Measurements from ENCODE around the gene RPS6KA2. TPM values are rescaled to one million over a fixed set of nuclear protein-coding genes. Genes with fewer than 3 reads are reported as not detected.

RPS6KA2 gene
- total RNA-seq, 1 experiment from 2014 or later: 12.3 TPM

DNA sequence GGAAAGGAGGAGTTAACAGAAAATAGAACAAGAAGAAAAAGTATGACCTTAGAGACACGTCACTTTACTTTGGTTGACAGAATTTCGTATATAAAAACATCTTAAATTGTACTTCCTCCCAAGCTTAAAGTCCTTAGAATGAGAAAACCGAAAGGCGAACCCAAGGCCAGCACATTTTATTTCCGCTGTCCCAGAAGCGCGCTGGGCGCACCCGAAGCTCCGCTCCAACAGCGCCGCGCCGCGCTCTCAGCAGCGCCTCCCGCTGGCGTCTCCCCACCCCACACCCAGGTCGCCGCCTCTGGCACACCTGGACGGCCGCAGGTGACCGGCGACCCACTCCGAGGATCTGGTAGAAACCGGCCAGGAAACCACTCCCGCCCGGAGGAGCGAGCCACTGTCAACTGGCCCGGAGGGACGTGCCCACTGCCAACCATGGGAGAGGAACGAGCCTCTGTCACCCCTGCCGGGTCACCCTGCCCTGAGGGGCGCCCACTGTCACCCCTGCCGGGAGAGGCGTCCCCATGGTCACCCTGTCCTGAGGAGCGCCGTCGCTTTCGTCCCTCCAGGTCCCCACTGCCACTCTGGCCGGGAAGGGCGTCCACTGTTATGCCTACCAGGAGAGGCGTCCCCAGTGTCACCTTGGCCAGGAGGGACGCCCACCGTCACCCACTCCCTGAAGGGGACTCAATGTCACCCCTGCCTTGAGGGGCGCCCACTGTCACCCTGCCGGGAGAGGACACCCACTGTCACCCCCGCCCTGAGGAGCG is 245.1 kb downstream of the RPS6KA2 start:
- no peak overlapping the region for H2BK20ac ChIP-seq (ENCODE audit: low read depth, low read length, poor library complexity, severe bottlenecking)
- no peak overlapping the region for H2BK12ac ChIP-seq (ENCODE audit: insufficient read length, low read depth, low read length)
- no peak overlapping the region for H3K56ac ChIP-seq (ENCODE audit: insufficient read length, low read depth, low read length)
- no peak overlapping the region for H3K27ac ChIP-seq (ENCODE audit: insufficient read length, low read depth, low read length)
- H4K91ac ChIP-seq (ENCODE audit: insufficient read length, low read depth, low read length): no peak overlapping the region
- H3K18ac ChIP-seq (ENCODE audit: insufficient read length, low read depth, low read length): no peak overlapping the region
- no peak overlapping the region for H2BK120ac ChIP-seq (ENCODE audit: low read depth, low read length, poor library complexity, severe bottlenecking)
- H3K4me1 ChIP-seq (ENCODE audit: insufficient read depth, low read length): no peaks in the 10 kb centered on the region
- H3K9ac ChIP-seq (ENCODE audit: extremely low read depth, insufficient read length, low read length): no peak overlapping the region
- TF ChIP-seq, protein P1, sequence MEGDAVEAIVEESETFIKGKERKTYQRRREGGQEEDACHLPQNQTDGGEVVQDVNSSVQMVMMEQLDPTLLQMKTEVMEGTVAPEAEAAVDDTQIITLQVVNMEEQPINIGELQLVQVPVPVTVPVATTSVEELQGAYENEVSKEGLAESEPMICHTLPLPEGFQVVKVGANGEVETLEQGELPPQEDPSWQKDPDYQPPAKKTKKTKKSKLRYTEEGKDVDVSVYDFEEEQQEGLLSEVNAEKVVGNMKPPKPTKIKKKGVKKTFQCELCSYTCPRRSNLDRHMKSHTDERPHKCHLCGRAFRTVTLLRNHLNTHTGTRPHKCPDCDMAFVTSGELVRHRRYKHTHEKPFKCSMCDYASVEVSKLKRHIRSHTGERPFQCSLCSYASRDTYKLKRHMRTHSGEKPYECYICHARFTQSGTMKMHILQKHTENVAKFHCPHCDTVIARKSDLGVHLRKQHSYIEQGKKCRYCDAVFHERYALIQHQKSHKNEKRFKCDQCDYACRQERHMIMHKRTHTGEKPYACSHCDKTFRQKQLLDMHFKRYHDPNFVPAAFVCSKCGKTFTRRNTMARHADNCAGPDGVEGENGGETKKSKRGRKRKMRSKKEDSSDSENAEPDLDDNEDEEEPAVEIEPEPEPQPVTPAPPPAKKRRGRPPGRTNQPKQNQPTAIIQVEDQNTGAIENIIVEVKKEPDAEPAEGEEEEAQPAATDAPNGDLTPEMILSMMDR (conservative IDR thresholded peaks at IDR 0.05): peak; percentile 90
- no peak overlapping the region for H3K27ac Mint-ChIP-seq
- no peak overlapping the region for H3T11ph ChIP-seq (ENCODE audit: low read length)
- H2BK15ac ChIP-seq (ENCODE audit: low read depth, low read length): no peak overlapping the region
- H3K4me3 Mint-ChIP-seq: peak overlapping the region; percentile 73 to 82
- no peak overlapping the region for H3K23ac ChIP-seq (ENCODE audit: insufficient read length, low read depth, low read length)
- no peaks in the 10 kb centered on the region for H3K79me2 ChIP-seq (ENCODE audit: insufficient read depth, low read length)
- no peak overlapping the region for H4K8ac ChIP-seq (replicated peaks; ENCODE audit: insufficient read length, low read depth, low read length)
- peak overlapping the region; percentile 57 for H3K4me2 ChIP-seq (ENCODE audit: insufficient read depth, insufficient read length, low read length)
- no peak overlapping the region for H2BK5ac ChIP-seq (ENCODE audit: insufficient read length, low read length)
- H3K4ac ChIP-seq (ENCODE audit: low read depth, low read length): no peak overlapping the region
- H4K5ac ChIP-seq (ENCODE audit: insufficient read length, low read depth, low read length): no peak overlapping the region
- peak; percentile 85 for DNase-seq
- H3K9me3 ChIP-seq (ENCODE audit: control insufficient read depth, low read depth, low read length): no peaks in the 10 kb centered on the region
- no peak overlapping the region for H2AFZ ChIP-seq (ENCODE audit: low read length)
- no peaks in the 10 kb centered on the region for H3K27me3 Mint-ChIP-seq (ENCODE audit: low read depth)
- H3K79me1 ChIP-seq (ENCODE audit: insufficient read depth, low read depth, low read length, poor library complexity, severe bottlenecking): no peaks in the 10 kb centered on the region
- no peaks in the 10 kb centered on the region for H3K27me3 ChIP-seq (ENCODE audit: insufficient read depth, low read length)
- no peaks in the 10 kb centered on the region for H3K36me3 Mint-ChIP-seq (ENCODE audit: insufficient read depth in 1 of 3, low read depth in 3 of 3)
- no CpG with 5 or more reads among the region's 49 CpGs for WGBS (ENCODE audit: extremely low coverage, insufficient read length, low lambda C conversion rate)
- H3K4me1 Mint-ChIP-seq: peaks cover 5 to 7% of the 10 kb centered on the region in 2 experiments
- H3K23me2 ChIP-seq (ENCODE audit: insufficient read length, low read depth, low read length, poor library complexity, severe bottlenecking): peaks cover 9% of the 10 kb centered on the region
- H4K20me1 ChIP-seq (ENCODE audit: control insufficient read depth, insufficient read depth, insufficient read length): no peaks in the 10 kb centered on the region
- H3K9me3 Mint-ChIP-seq: no peaks in the 10 kb centered on the region
- H2AK5ac ChIP-seq (ENCODE audit: insufficient read length, low read length): no peak overlapping the region
- H3K14ac ChIP-seq (ENCODE audit: insufficient read depth, low read length): no peak overlapping the region
